GM18951 (cell line): ENCODE data around the gene CHURC1.

Experiments
- POLR2A ChIP-seq: IDR thresholded peaks from 4 replicates; pipeline ENCODE4 v1.6.1; 2011; ENCODE audit warnings: mild to moderate bottlenecking; ENCODE audit not compliant: insufficient read length, insufficient read depth; ENCODE audit errors: extremely low read depth
- in situ Hi-C: fragments of 300-500 bp; cut with MboI; formaldehyde crosslinking; loops from one replicate; pipeline ENCODE4 v1.12.0; 2022; ENCODE audit warnings: low sequenced_read_pairs, mixed read lengths, inconsistent platforms; ENCODE audit not compliant: unreplicated experiment

The CHURC1 gene

DNA sequence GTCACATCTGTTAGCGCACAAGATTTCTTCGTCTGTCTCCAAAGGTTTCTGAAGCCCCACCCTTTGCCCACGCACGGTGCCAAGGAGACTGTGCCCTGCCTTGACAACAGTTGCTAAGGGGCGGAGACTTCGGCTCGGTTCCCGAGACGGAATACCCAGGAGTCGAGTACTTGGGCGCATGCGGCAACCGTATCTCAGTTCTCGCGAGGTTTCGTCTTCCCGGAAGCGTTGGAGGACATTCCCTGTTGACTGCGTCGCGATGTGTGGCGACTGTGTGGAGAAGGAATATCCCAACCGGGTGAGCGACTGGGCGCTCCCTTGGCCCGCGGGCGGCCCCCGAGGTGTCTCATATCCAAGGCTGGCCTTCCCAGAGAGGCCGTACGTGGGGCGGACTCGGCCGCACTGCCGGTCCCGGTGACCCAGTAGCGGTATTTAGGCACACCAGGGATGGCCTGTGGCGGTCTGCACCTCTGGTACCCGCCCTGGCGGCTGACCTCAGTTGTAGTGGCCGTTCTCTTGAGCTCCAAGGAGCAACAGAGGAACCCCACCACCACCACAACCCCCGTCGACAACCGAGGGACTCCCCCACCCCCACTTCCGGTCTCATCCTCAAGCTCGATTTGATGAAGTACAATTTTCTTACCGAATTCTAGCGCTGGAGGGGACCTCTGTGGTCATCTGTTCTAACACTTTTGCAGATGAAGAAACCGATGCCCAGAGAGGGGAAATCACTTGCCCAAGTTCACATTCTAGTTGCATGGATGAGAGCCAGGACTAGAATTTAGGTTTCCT lies at the start of gene CHURC1:
Gene CHURC1, plus strand, starts transcription at position 219 of the 792 bp plus-strand sequence. Its CDS starts 41 bp downstream, at position 260.
- in situ Hi-C loops = no loop called here
- peak; percentile 92 for TF ChIP-seq POLR2A

DNA sequence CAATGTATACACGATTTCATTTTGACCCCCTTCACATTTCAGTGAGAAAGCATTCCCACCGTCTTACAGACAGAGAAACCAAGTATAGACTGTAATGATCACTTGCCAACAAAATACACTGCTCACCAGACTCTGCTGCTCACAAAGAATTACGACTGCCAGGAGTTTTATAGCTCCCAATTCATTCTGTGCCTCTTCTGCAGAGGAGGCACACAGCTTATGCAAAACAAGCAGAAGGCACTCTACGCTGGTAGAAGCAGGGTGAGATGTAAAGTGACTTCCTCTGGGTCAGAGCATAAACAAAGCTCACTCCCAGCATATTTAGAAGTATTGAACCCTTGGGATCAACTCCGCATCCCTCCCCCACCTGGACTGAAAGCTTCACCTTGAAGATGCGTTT lies 49.1 kb upstream of the CHURC1 start:
- in situ Hi-C loops = no loop called here
- no peak for TF ChIP-seq POLR2A

DNA sequence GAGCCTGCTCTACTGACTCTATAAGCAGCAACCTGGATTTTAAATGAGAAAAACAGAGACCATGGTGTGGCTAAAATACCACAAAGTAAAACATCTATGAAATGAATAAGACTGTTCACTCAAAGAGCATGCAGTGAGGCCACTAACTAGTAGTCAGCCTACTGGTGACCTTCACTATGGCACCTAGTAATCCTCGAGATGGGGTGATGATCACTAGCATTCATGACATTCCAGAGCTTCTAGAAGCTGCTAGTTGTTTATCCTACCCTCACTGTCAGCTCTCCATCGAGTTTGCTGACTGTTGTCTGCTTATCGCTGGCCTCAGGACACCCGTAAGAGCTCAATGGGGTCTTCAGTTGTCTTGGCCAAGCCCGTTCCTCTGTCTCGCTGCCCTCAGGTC lies 48.3 kb upstream of the CHURC1 start:
- TF ChIP-seq POLR2A = no peak
- in situ Hi-C loops = no loop called here

DNA sequence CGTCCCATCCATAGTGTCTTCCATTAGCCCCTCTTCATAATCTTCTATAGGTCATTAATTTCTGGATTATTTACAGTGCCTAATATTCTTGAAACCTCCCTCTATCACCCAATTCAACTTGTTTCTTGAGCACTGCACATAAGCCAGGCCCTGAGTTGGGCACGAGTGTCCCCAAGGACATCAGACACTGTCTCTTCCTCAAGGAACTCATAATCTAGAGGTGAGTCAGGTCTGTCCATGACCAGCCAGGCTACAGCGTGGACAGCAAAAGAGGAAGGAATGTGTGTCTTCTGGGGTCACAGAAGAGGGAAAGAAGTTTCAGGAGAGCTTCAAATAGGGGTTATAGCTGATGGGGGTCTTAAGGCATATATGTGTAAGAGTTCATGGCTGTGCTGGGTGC lies 47.1 kb upstream of the CHURC1 start:
- in situ Hi-C loops = no loop called here
- no peak for TF ChIP-seq POLR2A

DNA sequence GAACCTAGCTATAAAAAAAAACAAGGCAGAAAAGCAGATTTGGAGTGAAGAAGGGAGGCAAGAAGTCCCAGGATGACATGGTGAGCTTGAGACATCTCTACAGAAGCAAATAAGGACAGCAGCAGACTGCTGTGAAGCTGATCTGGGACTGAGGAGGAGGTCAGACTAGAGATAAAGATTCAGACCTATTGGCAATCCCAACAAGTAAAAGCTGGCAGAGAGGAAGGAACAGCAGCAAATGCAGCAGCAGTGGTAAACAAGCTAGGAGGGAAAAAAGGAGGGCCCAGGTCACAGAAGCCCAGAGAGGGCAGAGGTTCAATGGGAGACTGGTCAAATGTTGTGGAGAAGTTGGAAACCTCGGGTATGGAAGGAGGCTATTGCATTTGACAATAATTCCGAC lies 45.9 kb upstream of the CHURC1 start:
- no peak for TF ChIP-seq POLR2A
- in situ Hi-C loops = no loop called here

GRCh38 chr14:64868841-64869240 lies 45.4 kb upstream of the CHURC1 start:
- in situ Hi-C loops = no loop called here
- no peak for TF ChIP-seq POLR2A

DNA sequence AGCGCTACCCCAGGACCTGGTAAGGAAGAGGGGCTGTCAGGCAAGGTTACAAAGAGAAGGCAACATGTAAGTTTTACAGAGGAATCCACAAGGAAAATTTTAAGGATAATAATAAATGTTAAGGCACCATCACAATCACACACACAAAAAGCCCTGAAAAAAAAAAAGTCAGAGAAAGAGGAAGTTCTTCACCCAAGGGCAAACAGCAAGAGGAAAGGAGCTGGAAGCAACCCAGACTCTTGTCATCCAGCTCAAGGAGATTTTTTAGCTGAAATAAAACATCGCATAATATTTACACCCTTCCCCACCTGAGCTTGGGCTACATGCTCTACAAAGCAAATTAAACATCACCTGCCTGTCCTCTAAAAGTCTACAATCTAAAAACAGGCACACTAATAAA lies 44.1 kb upstream of the CHURC1 start:
- TF ChIP-seq POLR2A = no peak
- in situ Hi-C loops = no loop called here

GRCh38 chr14:64871344-64871743 lies 42.9 kb upstream of the CHURC1 start:
- no peak for TF ChIP-seq POLR2A
- in situ Hi-C loops = no loop called here

GRCh38 chr14:64873506-64874219 lies 40.6 kb upstream of the CHURC1 start:
- in situ Hi-C loops = no loop called here
- no peak for TF ChIP-seq POLR2A

GRCh38 chr14:64875350-64875749 lies 38.9 kb upstream of the CHURC1 start:
- in situ Hi-C loops = no loop called here
- TF ChIP-seq POLR2A = no peak

DNA sequence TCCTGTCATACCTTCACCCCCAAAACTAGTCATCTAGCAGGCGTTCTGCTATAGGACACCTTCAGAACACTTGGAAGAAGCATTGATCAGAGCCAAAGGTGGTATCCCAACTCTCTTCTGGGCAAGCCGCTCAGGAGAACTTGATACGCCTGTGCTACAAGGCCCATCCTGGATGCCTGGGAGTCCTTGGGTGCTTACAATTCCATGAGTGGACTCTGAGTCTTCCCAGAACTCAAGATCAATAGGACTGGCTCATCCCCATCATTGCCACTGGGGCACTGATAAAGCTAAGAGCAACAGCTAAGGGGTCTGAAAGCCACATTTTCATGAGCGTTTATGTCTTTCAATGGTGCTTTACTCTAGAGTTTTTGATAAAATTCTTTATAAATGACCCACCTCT lies 36.4 kb upstream of the CHURC1 start:
- in situ Hi-C loops = no loop called here

GRCh38 chr14:64878837-64879634 lies 35.2 kb upstream of the CHURC1 start:
- TF ChIP-seq POLR2A = no peak
- in situ Hi-C loops = no loop called here

More for the DNA sequence above, 36.4 kb upstream of the CHURC1 start:
- no peak for TF ChIP-seq POLR2A

DNA sequence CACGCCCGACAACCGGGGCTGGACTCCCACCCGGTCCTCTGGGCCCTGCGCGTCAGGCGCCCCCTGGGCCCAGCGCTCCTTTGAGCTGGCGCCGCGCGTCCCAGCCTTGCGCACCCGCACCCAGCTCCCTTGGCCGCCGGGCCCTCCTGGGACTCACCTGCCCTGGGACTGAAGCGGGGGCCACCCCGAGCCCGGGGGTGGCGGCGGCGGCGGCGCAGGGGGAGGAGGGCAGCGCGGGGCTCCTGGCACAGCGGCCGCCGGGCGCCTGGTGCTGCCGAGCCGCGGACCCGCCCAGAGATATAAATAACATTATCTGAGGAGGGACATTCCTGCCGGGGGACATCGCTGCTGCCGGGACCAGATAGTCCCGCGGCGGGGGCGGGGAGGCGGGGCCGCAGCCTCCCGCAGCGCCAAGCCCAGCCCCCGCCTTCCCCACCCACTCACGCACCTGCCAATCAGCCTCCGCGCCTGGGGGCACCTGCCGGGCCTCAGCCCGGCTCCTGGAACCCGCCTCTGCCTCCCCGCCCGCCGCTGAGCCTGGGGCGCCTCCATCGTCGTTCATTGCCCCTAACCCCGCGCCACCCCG lies 34.5 kb upstream of the CHURC1 start, which contains the start of gene SPTB:
Gene SPTB, minus strand, starts transcription at position 273 of the 586 bp plus-strand sequence. CDS start 56,813 bp downstream, outside the sequence.
- no peak for TF ChIP-seq POLR2A
- in situ Hi-C loops = no loop called here
